ENCODE results near the gene RNF43.

- no peak for TF ChIP-seq CTCF (IDR thresholded peaks at IDR 0.05; ENCODE audit: low read length)
- TF ChIP-seq EZH2 (IDR thresholded peaks at IDR 0.05; ENCODE audit: borderline replicate concordance, low read length): no peak
Observed at GRCh38 chr17:58411408-58411894, 5.9 kb downstream of the RNF43 start.
